ENCODE measurements around the gene CPT1C.

Gene CPT1C

GRCh38 chr19:49691243-49692146 is 579 bp downstream of the CPT1C start:
- Histone ChIP-seq H3K4me3 (IDR thresholded peaks at IDR 0.05; ENCODE audit: insufficient read depth, low read depth, low read length) (no peak overlapping the region), H3K27me3 (ENCODE audit: insufficient read depth, low read depth) (no peaks in the 10 kb centered on the region), H3K36me3 (ENCODE audit: insufficient read depth) (no peaks in the 10 kb centered on the region), H3K9ac (no peak overlapping the region), H3K27ac (no peak overlapping the region), H4K20me1 (ENCODE audit: insufficient read depth) (no peaks in the 10 kb centered on the region), H3K79me2 (ENCODE audit: insufficient read depth, low read depth) (no peaks in the 10 kb centered on the region), H3K4me2 (peak overlapping the region; percentile 43; the same call in 1 of the 2 replicates), H3K4me1 (ENCODE audit: low read depth, poor library complexity, severe bottlenecking) (no peaks in the 10 kb centered on the region), H2AFZ (ENCODE audit: low read depth) (peak overlapping the region; percentile 42; the same call in 1 of the 2 replicates)
- TF ChIP-seq CTCF (conservative IDR thresholded peaks at IDR 0.05; ENCODE audit: low read depth, low read length): no peak

- no peak overlapping the region for H3K27ac ChIP-seq
- H3K4me2 ChIP-seq: no peak overlapping the region
- H3K36me3 ChIP-seq (ENCODE audit: insufficient read depth): no peaks in the 10 kb centered on the region
- H4K20me1 ChIP-seq (ENCODE audit: insufficient read depth): no peaks in the 10 kb centered on the region
- TF ChIP-seq CTCF (conservative IDR thresholded peaks at IDR 0.05; ENCODE audit: low read depth, low read length): no peak
- H3K4me1 ChIP-seq (ENCODE audit: low read depth, poor library complexity, severe bottlenecking): no peaks in the 10 kb centered on the region
- H3K79me2 ChIP-seq (ENCODE audit: insufficient read depth, low read depth): no peaks in the 10 kb centered on the region
- no peak overlapping the region for H3K4me3 ChIP-seq (IDR thresholded peaks at IDR 0.05; ENCODE audit: insufficient read depth, low read depth, low read length)
- no peak overlapping the region for H2AFZ ChIP-seq (ENCODE audit: low read depth)
- H3K27me3 ChIP-seq (ENCODE audit: insufficient read depth, low read depth): no peaks in the 10 kb centered on the region
- no peak overlapping the region for H3K9ac ChIP-seq
Measured at GRCh38 chr19:49692147-49692506, 1.2 kb downstream of the CPT1C start.

- Histone ChIP-seq H3K4me2 (no peak overlapping the region), H3K27me3 (ENCODE audit: insufficient read depth, low read depth) (peaks cover 2% of the 10 kb centered on the region; the same call in 1 of the 2 replicates), H3K79me2 (ENCODE audit: insufficient read depth, low read depth) (no peaks in the 10 kb centered on the region), H4K20me1 (ENCODE audit: insufficient read depth) (no peaks in the 10 kb centered on the region), H3K4me3 (IDR thresholded peaks at IDR 0.05; ENCODE audit: insufficient read depth, low read depth, low read length) (no peak overlapping the region), H3K4me1 (ENCODE audit: low read depth, poor library complexity, severe bottlenecking) (no peaks in the 10 kb centered on the region), H3K27ac (no peak overlapping the region), H2AFZ (ENCODE audit: low read depth) (no peak overlapping the region), H3K36me3 (ENCODE audit: insufficient read depth) (no peaks in the 10 kb centered on the region), H3K9ac (no peak overlapping the region)
- TF ChIP-seq CTCF (conservative IDR thresholded peaks at IDR 0.05; ENCODE audit: low read depth, low read length): no peak
Measured at GRCh38 chr19:49696115-49696514, 5.2 kb downstream of the CPT1C start.

GRCh38 chr19:49696865-49697264 is 5.9 kb downstream of the CPT1C start:
- peaks cover 4% of the 10 kb centered on the region; the same call in 1 of the 2 replicates for H3K27me3 ChIP-seq (ENCODE audit: insufficient read depth, low read depth)
- no peaks in the 10 kb centered on the region for H3K4me1 ChIP-seq (ENCODE audit: low read depth, poor library complexity, severe bottlenecking)
- H3K79me2 ChIP-seq (ENCODE audit: insufficient read depth, low read depth): no peaks in the 10 kb centered on the region
- no peaks in the 10 kb centered on the region for H4K20me1 ChIP-seq (ENCODE audit: insufficient read depth)
- no peak overlapping the region for H3K4me2 ChIP-seq
- no peak for TF ChIP-seq CTCF (conservative IDR thresholded peaks at IDR 0.05; ENCODE audit: low read depth, low read length)
- H3K9ac ChIP-seq: no peak overlapping the region
- H3K27ac ChIP-seq: no peak overlapping the region
- H3K4me3 ChIP-seq (IDR thresholded peaks at IDR 0.05; ENCODE audit: insufficient read depth, low read depth, low read length): no peak overlapping the region
- H3K36me3 ChIP-seq (ENCODE audit: insufficient read depth): no peaks in the 10 kb centered on the region
- no peak overlapping the region for H2AFZ ChIP-seq (ENCODE audit: low read depth)
